Putamen (tissue), 1 donor: ENCODE data around the gene LCN6.
"Not testable (repeated sequence)": the region's sequence is repeated elsewhere in the genome, so short reads cannot be mapped to it uniquely, and the experiment has no call there.

Experiments
- DNase-seq: peaks from one replicate; pipeline ENCODE4 v3.0.0-alpha.2; 2016; ENCODE audit warnings: low spot score

The LCN6 gene

GRCh38 chr9:136748201-136748600, at the start of gene LCN6:
LCN6 (minus strand) TSS chr9:136748525; CDS start chr9:136748483, 42 bp downstream.
- DNase-seq, result no peak

- DNase-seq, result not testable (repeated sequence)
These were observed 48.5 kb upstream of the LCN6 start for GRCh38 chr9:136796775-136797347.

- DNase-seq, result no peak
These were observed 48.0 kb upstream of the LCN6 start, which contains the start of gene CCDC183 for GRCh38 chr9:136796238-136796774. CCDC183 (plus strand) TSS chr9:136796338; CDS start chr9:136796398, 60 bp downstream.

- DNase-seq, result no peak
These were observed 46.6 kb upstream of the LCN6 start for GRCh38 chr9:136795000-136795348.

GRCh38 chr9:136794281-136794999, 46.1 kb upstream of the LCN6 start:
- DNase-seq, result no peak

- no peak for DNase-seq
These were observed 45.0 kb upstream of the LCN6 start for GRCh38 chr9:136793086-136793946.

- no peak for DNase-seq
These were observed 44.2 kb upstream of the LCN6 start for GRCh38 chr9:136792321-136793085.

GRCh38 chr9:136791516-136792276, 43.4 kb upstream of the LCN6 start:
- no peak for DNase-seq

- peak; percentile 100 for DNase-seq
These were observed 42.6 kb upstream of the LCN6 start, which contains the start of gene TMEM141 for GRCh38 chr9:136790640-136791515. TMEM141 (plus strand) TSS chr9:136791344; CDS start chr9:136791371, 27 bp downstream.

GRCh38 chr9:136789523-136789937, 41.2 kb upstream of the LCN6 start:
- DNase-seq, result no peak

GRCh38 chr9:136788644-136789522, 40.6 kb upstream of the LCN6 start:
- not testable (repeated sequence) for DNase-seq

- DNase-seq, result peak; percentile 77
These were observed 39.5 kb upstream of the LCN6 start for GRCh38 chr9:136787690-136788400.

GRCh38 chr9:136786983-136787382, 38.7 kb upstream of the LCN6 start:
- DNase-seq, result not testable (repeated sequence)

- DNase-seq, result peak; percentile 77
These were observed 38.1 kb upstream of the LCN6 start for GRCh38 chr9:136786451-136786850.

- not testable (repeated sequence) for DNase-seq
These were observed 37.4 kb upstream of the LCN6 start for GRCh38 chr9:136785565-136786355.

GRCh38 chr9:136784997-136785361, 36.7 kb upstream of the LCN6 start:
- DNase-seq, result no peak
